Parathyroid adenoma (tissue), 2 donors: ENCODE data around the gene RNF128.
"Not testable (repeated sequence)": the region's sequence is repeated elsewhere in the genome, so short reads cannot be mapped to it uniquely, and the experiment has no call there.

Source experiments
- H2AFZ ChIP-seq: fragments of 300-600 bp; sonication (generic); one replicate; pipeline ENCODE4 v1.7.0; 2017; ENCODE audit warnings: antibody characterized with exemption, mild to moderate bottlenecking
- H3K27ac ChIP-seq: fragments of 300-600 bp; sonication (generic); one replicate; pipeline ENCODE4 v1.7.0; 2017
- H3K27me3 ChIP-seq: fragments of 300-600 bp; sonication (generic); one replicate; pipeline ENCODE4 v1.7.0; 2017; ENCODE audit warnings: low read length; ENCODE audit not compliant: control insufficient read depth, insufficient read depth
- H3K36me3 ChIP-seq: fragments of 300-600 bp; sonication (generic); one replicate; pipeline ENCODE4 v1.7.0; 2017; ENCODE audit warnings: low read length; ENCODE audit not compliant: control insufficient read depth, insufficient read depth
- H3K4me1 ChIP-seq: fragments of 300-600 bp; sonication (generic); one replicate; pipeline ENCODE4 v1.7.0; 2017; ENCODE audit warnings: control low read depth
- H3K4me2 ChIP-seq: fragments of 300-600 bp; sonication (generic); one replicate; pipeline ENCODE4 v1.7.0; 2017; ENCODE audit warnings: low read length
- H3K4me3 ChIP-seq: fragments of 300-600 bp; sonication (generic); one replicate; pipeline ENCODE4 v1.7.0; 2017; ENCODE audit warnings: low read depth, low read length
- H3K79me2 ChIP-seq: fragments of 300-600 bp; sonication (generic); one replicate; pipeline ENCODE4 v1.7.0; 2017; ENCODE audit warnings: control low read depth
- H3K9ac ChIP-seq: fragments of 300-600 bp; sonication (generic); one replicate; pipeline ENCODE4 v1.7.0; 2017; ENCODE audit warnings: mild to moderate bottlenecking
- H3K9me3 ChIP-seq: fragments of 300-600 bp; sonication (generic); one replicate; pipeline ENCODE4 v1.7.0; 2017; ENCODE audit warnings: low read length; ENCODE audit not compliant: control insufficient read depth
- CTCF ChIP-seq: fragments of 300-600 bp; sonication (generic); IDR thresholded peaks from one replicate; pipeline ENCODE4 v1.7.0; 2017; ENCODE audit warnings: antibody characterized with exemption, mild to moderate bottlenecking
- donor health status: primary hyperparathyroidism.

Gene RNF128

GRCh38 chrX:106811131-106811910, 84.8 kb downstream of the RNF128 start:
- TF ChIP-seq CTCF, result no peak
- no peaks in the 10 kb centered on the region for H3K4me1 ChIP-seq
- H2AFZ ChIP-seq, result no peak overlapping the region
- H3K4me2 ChIP-seq, result no peak overlapping the region
- H3K9ac ChIP-seq, result no peak overlapping the region
- no peaks in the 10 kb centered on the region for H3K9me3 ChIP-seq
- H3K27me3 ChIP-seq, result no peaks in the 10 kb centered on the region
- no peaks in the 10 kb centered on the region for H3K36me3 ChIP-seq
- H3K79me2 ChIP-seq, result no peaks in the 10 kb centered on the region
- H3K4me3 ChIP-seq, result no peak overlapping the region
- no peak overlapping the region for H3K27ac ChIP-seq

GRCh38 chrX:106812930-106813329, 86.4 kb downstream of the RNF128 start:
- H3K27ac ChIP-seq, H3K4me2 ChIP-seq, H3K36me3 ChIP-seq, H3K79me2 ChIP-seq, H3K4me3 ChIP-seq, H3K9me3 ChIP-seq, H2AFZ ChIP-seq, H3K9ac ChIP-seq, H3K27me3 ChIP-seq, H3K4me1 ChIP-seq: not testable (repeated sequence)

- not testable (repeated sequence) for H2AFZ ChIP-seq, H3K9me3 ChIP-seq, H3K27me3 ChIP-seq, H3K4me3 ChIP-seq, H3K4me1 ChIP-seq, H3K79me2 ChIP-seq, H3K27ac ChIP-seq, H3K9ac ChIP-seq, H3K36me3 ChIP-seq, H3K4me2 ChIP-seq
These were observed 87.6 kb downstream of the RNF128 start for GRCh38 chrX:106814093-106814492.
